ENCODE data around the gene POLR1G. TPM values are rescaled to one million over a fixed set of nuclear protein-coding genes. Genes with fewer than 3 reads are reported as not detected.

Gene POLR1G, protein sequence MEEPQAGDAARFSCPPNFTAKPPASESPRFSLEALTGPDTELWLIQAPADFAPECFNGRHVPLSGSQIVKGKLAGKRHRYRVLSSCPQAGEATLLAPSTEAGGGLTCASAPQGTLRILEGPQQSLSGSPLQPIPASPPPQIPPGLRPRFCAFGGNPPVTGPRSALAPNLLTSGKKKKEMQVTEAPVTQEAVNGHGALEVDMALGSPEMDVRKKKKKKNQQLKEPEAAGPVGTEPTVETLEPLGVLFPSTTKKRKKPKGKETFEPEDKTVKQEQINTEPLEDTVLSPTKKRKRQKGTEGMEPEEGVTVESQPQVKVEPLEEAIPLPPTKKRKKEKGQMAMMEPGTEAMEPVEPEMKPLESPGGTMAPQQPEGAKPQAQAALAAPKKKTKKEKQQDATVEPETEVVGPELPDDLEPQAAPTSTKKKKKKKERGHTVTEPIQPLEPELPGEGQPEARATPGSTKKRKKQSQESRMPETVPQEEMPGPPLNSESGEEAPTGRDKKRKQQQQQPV
- total RNA-seq, result 10 to 100 TPM in 1 of 2 experiments, 1 to 10 TPM in 1; 8.9 to 12.2 TPM

DNA sequence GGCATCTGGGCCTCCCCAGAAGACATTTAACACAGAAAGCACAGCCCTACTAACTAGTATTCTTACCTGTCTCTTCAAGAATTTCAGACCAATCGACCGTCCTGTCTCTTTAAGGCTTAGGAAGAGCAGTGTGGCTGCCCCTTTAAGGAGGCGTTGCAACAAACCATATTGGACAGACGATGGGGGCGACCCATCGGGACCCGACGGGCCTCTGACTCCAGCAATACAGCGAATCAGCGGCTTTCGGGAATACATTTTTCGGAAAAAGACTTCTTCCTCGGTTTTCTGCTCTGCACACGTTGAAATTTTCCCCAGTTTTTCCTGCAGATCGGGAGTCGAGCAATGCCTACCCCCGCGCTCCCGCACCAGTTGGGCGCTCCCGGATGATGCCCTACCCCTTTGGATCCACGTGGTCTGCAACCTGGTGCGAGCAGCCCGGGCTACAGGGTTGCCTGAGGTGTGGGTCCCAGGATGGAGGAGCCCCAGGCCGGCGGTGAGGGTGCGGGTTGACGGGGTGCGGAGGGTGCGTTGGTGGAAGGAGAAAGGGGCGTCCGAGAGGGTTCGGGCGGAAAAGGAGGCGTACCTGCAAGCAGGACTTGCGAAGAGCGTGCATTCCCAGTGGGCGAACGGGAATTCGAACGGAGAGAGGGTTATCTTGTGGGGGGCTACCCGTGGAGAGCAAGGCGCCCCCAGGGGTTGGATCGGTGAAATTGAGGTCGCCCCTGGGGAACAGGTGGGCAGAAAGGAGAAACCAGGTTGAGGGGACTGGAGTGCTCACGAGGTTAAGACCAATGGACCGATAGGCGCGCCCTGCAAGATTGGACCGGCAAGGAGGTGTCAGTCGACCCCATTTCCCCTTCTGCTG is at the start of gene POLR1G:
Gene POLR1G, plus strand, starts transcription at position 419 of the 865 bp plus-strand sequence. Its CDS starts 53 bp downstream, at position 472.
- CTCF ChIA-PET, result interaction anchor here (1.0 to 3.6 kb wide), 6 partner anchors 33 to 79 kb away, joined by 3 to 13 read pairs (median 4); partner anchors contain the start of gene FOSB
- Mint-ChIP-seq H3K27me3 (peaks cover 30% of the 10 kb centered on the region), H3K4me3 (peak within 1 kb of the TSS; percentile 94), H3K4me1 (peaks cover 31% of the 10 kb centered on the region), H3K36me3 (peaks cover 4% of the 10 kb centered on the region), H3K27ac (peak within 1 kb of the TSS; percentile 88), H3K9me3 (ENCODE audit: low read depth) (no peaks in the 10 kb centered on the region)
- DNase-seq (peak; percentile 87), ATAC-seq (peak; percentile 80)

DNA sequence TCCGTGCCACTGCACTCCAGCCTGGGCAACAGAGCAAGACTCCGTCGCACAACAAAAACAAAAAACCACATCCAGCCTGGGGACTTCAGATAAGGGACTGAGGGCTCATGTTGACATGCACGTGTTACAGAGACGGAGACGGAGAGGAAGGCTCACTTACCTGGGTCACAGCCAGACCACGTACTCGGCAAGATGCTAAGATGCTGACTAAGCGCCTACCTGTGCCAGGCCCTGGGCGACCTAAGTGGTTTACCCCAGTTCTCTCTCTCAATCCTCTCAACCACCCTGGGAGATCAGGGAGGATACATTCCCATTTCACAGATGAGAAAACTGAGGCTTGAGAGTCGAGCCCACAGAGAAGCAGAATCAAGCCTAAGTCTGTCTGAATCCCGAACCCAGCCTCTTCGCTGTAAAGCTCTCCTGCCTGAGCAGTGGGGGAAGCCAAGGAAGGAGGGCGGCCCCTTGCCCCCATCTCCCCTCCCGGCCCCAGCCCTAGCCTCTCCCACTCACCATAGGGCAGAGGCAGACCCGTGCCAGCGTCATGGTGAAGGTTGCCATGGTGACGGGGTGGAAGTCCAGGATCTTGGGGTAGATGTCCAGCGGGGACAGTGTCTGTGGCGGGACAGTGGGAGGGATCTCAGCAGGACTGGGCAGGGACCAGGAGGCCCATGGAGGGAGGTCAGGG is 49.5 kb upstream of the POLR1G start:
- no peak for DNase-seq
- Mint-ChIP-seq H3K27me3 (no peaks in the 10 kb centered on the region), H3K36me3 (peaks cover 8% of the 10 kb centered on the region), H3K27ac (no peak overlapping the region), H3K4me3 (no peak overlapping the region), H3K4me1 (peaks cover 2% of the 10 kb centered on the region), H3K9me3 (ENCODE audit: low read depth) (no peaks in the 10 kb centered on the region)
- CTCF ChIA-PET, result no interaction called here
- ATAC-seq, result no peak

DNA sequence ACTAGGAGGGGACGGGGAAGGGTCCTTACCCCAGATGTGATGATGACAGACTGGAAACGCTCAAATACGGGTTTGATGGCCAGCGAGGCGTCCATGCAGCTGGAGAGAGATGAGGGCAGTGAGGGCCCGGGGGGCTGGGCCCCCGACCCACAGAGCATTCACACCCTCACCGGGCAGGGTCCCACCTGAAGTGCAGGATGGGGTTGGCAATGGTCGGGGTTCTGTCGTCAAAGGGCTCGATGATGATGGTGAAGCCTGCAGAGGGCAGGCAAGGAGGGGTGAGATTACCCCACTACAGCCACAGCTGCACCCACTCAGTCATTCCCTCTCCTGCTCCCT is 49.0 kb upstream of the POLR1G start:
- CTCF ChIA-PET, result no interaction called here
- H3K27ac Mint-ChIP-seq, result no peak overlapping the region
- DNase-seq (no peak), ATAC-seq (no peak)
- no peaks in the 10 kb centered on the region for H3K27me3 Mint-ChIP-seq
- peaks cover 8% of the 10 kb centered on the region for H3K36me3 Mint-ChIP-seq
- H3K9me3 Mint-ChIP-seq (ENCODE audit: low read depth), result no peaks in the 10 kb centered on the region
- H3K4me3 Mint-ChIP-seq, result no peak overlapping the region
- H3K4me1 Mint-ChIP-seq, result peaks cover 2% of the 10 kb centered on the region

DNA sequence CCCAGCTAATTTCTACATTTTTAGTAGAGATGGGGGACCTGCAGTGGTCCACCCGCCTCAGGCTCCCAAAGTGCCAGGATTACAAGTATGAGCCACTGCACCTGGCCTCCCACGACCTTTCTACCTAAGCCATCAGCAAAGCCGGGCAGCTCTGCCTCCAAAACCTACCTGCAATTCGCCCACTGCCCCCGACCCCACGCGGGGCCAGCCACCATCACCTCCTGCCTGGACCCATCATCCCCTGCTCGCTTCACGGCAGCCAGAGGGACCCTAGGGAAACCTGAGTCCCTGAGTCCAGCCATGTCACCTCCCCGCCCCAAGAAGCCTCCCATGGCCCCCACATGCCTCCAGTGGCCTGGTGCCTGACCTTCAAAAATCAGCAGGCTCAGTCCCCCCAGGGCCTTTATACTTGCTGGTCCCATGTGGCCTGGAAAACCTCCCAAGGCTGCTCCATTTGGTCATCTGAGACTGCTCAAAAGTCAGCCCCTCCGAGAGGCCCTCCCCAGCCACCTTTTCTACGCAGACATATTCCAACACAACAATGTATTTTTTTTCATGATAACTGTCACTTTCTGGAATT is 48.1 kb upstream of the POLR1G start:
- Mint-ChIP-seq H3K27me3 (no peaks in the 10 kb centered on the region), H3K27ac (no peak overlapping the region), H3K4me1 (peaks cover 2% of the 10 kb centered on the region), H3K36me3 (peaks cover 8% of the 10 kb centered on the region), H3K4me3 (no peak overlapping the region), H3K9me3 (ENCODE audit: low read depth) (no peaks in the 10 kb centered on the region)
- DNase-seq, result no peak
- CTCF ChIA-PET, result no interaction called here
- ATAC-seq, result no peak

DNA sequence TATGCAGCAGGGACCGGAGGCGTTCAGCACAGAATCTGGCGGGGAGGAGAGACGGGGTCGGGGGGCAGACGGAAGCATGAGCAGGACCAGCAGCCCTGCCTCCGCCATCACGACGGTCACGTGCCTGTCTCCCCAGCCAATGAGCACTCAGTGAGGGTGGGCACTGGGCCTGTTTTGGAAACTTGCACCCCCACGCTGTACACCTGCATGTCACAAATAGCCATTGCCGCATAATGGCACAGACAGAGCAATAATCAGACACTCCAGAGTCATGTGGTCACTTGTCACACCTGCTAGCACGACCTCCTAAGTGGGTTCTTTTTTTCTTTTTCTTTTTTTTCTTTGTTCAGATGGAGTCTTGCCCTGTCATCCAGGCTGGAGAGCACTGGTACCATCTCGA is 44.8 kb upstream of the POLR1G start:
- Mint-ChIP-seq H3K4me3 (no peak overlapping the region), H3K36me3 (peaks cover 2% of the 10 kb centered on the region), H3K9me3 (ENCODE audit: low read depth) (no peaks in the 10 kb centered on the region), H3K4me1 (peaks cover 2% of the 10 kb centered on the region), H3K27ac (no peak overlapping the region), H3K27me3 (no peaks in the 10 kb centered on the region)
- no peak for ATAC-seq
- DNase-seq, result no peak
- CTCF ChIA-PET, result no interaction called here

DNA sequence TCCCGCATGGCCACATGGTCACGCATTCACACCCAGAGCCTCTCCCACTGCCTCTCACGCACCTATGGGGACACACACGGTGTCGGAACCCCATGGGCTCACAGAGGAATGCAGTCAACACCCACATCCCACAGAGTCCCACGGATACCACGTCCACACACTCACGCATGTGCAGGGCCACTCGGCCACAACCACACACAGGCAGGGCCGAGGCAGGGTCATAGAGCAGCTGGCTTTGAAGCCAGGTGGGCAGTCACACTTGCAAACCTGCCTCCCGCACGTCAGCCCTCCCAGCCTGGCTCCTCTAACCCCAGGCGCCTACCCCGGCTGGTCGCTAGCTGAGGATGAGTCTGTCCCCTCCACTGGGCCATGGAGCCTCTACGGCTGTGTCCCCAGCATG is 44.2 kb upstream of the POLR1G start:
- no peak overlapping the region for H3K27ac Mint-ChIP-seq
- no peaks in the 10 kb centered on the region for H3K27me3 Mint-ChIP-seq
- H3K4me3 Mint-ChIP-seq, result no peak overlapping the region
- DNase-seq, result no peak
- ATAC-seq, result no peak
- CTCF ChIA-PET, result no interaction called here
- peaks cover 2% of the 10 kb centered on the region for H3K36me3 Mint-ChIP-seq
- no peaks in the 10 kb centered on the region for H3K9me3 Mint-ChIP-seq (ENCODE audit: low read depth)
- peaks cover 2% of the 10 kb centered on the region for H3K4me1 Mint-ChIP-seq

DNA sequence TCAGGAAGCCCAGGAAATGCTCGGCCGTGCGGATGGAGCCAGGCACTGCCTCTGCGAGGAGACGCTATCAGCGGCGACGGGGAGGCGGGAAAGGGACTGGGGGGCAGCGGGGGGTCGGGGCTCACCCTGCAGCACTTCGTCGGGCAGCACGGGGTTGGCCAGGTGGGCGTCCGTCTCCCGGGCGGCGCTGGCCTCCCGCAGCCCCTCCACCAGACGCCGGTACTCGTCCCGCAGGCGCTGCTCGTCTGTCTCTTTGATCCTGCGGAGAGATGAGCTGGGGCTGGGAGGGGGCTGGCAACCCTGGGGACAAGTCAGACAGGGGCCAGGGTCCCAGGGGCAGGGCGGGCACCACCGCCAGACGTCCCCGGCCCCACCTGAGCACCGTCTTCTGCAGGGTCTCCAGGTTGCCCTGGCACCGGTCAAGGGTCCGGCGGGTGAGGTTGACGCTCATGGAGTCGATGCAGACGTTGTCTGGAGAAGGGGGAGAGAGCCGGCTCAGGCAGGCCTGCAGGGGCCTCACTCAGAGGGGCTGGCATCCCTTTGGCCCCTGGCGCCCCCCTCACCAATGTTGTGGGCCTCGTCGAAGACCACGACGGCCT is 42.5 kb upstream of the POLR1G start:
- H3K9me3 Mint-ChIP-seq (ENCODE audit: low read depth), result no peaks in the 10 kb centered on the region
- no peak for DNase-seq
- H3K36me3 Mint-ChIP-seq, result peaks cover 2% of the 10 kb centered on the region
- H3K4me1 Mint-ChIP-seq, result peaks cover 10% of the 10 kb centered on the region
- no peak overlapping the region for H3K27ac Mint-ChIP-seq
- ATAC-seq, result no peak
- no peaks in the 10 kb centered on the region for H3K27me3 Mint-ChIP-seq
- CTCF ChIA-PET, result no interaction called here
- H3K4me3 Mint-ChIP-seq, result no peak overlapping the region

DNA sequence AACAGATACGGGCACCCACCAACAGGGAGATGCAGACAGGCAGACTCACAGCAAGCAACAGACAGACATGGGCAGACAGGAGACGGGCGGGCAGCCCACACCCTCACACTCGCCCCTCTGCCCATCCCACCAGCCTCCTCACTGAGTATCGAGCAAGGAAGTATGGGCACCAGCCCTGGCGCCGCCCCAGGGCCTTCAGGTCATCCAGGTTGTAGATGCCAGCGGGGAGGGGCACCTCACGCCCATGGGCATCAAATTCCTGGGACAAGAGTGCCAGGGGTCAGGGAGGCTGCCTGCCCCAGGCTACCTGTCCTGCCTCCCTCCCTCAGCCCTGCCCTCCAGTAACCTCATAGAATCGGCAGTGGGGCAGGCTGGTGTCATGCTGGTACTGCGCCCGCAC is 41.7 kb upstream of the POLR1G start:
- Mint-ChIP-seq H3K9me3 (ENCODE audit: low read depth) (no peaks in the 10 kb centered on the region), H3K27ac (no peak overlapping the region), H3K36me3 (peaks cover 2% of the 10 kb centered on the region), H3K27me3 (no peaks in the 10 kb centered on the region), H3K4me1 (peaks cover 11% of the 10 kb centered on the region), H3K4me3 (no peak overlapping the region)
- ATAC-seq, result no peak
- CTCF ChIA-PET, result no interaction called here
- no peak for DNase-seq

DNA sequence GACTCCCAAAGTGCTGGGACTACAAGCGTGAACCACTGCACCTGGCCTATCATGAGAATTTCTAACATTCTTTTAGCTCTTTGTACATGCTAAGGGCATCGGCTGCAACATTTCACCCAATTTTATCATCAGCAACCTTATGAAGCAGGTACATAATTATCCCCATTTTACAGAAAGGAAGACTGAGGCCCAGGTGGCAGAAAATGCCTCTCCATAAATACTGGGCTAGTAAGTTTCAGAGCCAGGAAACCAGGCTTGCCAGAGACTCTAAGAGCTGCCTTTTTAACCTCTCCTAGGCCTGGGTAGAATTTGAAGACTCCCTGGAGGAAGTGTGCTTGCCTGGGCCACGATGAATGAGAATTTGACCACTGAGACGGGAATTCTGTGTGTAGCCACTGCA is 38.3 kb upstream of the POLR1G start:
- CTCF ChIA-PET, result no interaction called here
- Mint-ChIP-seq H3K27ac (no peak overlapping the region), H3K4me3 (no peak overlapping the region), H3K9me3 (ENCODE audit: low read depth) (no peaks in the 10 kb centered on the region), H3K36me3 (no peaks in the 10 kb centered on the region), H3K4me1 (peaks cover 20% of the 10 kb centered on the region), H3K27me3 (no peaks in the 10 kb centered on the region)
- no peak for ATAC-seq
- no peak for DNase-seq

DNA sequence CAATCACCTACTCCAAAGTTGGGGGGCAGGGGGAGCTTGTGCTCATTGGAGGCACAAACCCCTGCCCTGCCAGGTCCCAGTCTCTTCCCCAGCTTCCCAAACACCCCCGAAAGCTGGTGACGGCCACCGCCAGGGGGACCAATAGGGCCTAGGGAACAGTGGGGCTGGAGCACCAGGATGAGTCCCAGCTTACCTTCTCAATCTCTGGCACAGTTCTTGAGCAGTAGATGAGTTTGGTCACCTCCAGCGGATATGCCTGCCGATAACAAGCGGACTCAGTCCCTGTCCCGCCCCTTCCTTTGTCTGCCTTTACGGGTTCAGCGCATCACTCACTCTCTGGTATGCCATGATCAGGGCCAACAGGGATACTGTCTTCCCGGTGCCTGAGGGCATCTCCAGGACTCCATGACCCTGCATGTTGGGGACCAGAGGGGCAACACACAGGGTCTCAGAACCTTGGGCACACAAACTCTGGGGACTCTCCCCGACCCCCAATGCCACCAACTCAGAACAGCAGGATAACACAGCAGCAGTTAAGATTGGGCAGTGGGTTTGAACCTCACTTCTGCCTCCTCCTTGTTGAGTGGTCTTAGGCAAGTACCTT is 37.6 kb upstream of the POLR1G start:
- ATAC-seq (no peak), DNase-seq (no peak)
- Mint-ChIP-seq H3K27ac (no peak overlapping the region), H3K4me1 (peaks cover 20% of the 10 kb centered on the region), H3K9me3 (ENCODE audit: low read depth) (no peaks in the 10 kb centered on the region), H3K27me3 (no peaks in the 10 kb centered on the region), H3K4me3 (peak overlapping the region; percentile 46), H3K36me3 (no peaks in the 10 kb centered on the region)
- CTCF ChIA-PET, result no interaction called here

DNA sequence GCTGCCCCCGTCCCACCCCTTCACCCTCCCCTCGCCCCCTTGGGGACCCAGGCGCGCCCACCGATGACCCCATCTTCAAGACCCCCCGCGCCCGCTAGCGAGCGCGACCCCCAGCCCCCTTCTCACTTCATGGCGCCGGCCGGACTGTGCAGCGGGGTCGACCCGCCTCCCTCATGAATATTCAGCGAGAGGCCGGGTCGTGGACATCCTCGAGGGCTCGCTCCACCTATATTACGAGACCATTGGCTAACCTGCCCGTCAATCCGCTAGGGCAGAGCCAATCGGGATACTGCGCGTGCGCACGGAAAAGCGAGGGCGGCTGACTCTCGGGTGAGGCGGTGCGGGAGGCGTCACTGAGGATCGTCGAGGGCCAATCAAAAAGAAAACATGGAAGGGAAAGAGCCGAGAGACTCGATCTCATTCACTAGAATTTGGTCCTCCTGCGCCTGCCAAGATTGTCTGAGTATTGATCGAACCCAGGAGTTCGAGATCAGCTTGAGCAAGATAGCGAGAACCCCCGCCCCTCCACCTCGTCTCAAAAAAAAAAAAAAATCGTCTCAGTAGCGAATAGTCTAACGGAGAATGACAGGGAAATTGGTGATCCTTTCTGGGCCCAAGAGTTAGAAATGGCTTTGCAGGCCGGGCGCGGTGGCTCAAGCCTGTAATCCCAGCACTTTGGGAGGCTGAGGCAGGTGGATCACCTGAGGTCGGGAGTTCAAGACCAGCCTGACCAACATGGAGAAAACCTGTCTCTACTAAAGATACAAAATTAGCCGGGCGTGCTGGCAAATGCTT is 35.8 kb upstream of the POLR1G start, which contains the start of gene ERCC2:
Gene ERCC2, minus strand, starts transcription at position 164 of the 795 bp plus-strand sequence. Its CDS starts 33 bp downstream, at position 131.
- H3K27me3 Mint-ChIP-seq, result no peaks in the 10 kb centered on the region
- peaks cover 20% of the 10 kb centered on the region for H3K4me1 Mint-ChIP-seq
- ATAC-seq (peak; percentile 99), DNase-seq (peak; percentile 100)
- no peaks in the 10 kb centered on the region for H3K9me3 Mint-ChIP-seq (ENCODE audit: low read depth)
- CTCF ChIA-PET, result interaction anchor here (0.8 to 1.4 kb wide), 5 partner anchors 18 to 188 kb away, joined by 3 to 4 read pairs (median 4); no protein-coding TSS in a partner anchor
- peak within 1 kb of the TSS; percentile 99 for H3K27ac Mint-ChIP-seq
- H3K4me3 Mint-ChIP-seq, result peak within 1 kb of the TSS; percentile 80
- no peaks in the 10 kb centered on the region for H3K36me3 Mint-ChIP-seq
